NCI-H345 treated with DMSO at 0.1 percent for 48 hours (cell line): ENCODE data around the gene CFAP20.

Experiments
- DNase-seq: peaks from one replicate; lab custom pipeline; 2025; ENCODE audit not compliant: unreplicated experiment; lab: John Stamatoyannopoulos, UW

CFAP20 gene

GRCh38 chr16:58129097-58129936 lies at the start of gene CFAP20:
TSS of gene CFAP20 (minus strand) at chr16:58129381. CDS start at chr16:58129115, 266 bp downstream.
- DNase-seq, result peak; percentile 94

DNA sequence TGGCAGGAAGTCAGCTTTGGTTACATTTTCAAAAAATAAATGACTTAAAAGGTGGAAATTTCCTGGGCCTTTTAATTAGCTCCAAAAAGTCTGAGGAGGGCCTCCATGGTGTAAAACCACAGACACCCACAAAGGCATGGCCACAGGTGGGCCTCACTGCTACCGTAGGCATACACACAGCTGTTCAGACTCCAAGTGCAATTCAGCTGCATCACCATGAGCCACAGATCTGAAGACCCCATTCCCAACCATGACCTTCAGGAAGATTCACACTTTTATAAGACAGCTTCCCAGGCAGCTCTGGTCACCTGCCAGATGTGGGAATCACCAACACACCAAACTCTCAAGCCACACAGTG lies 48.2 kb upstream of the CFAP20 start:
- no peak for DNase-seq

DNA sequence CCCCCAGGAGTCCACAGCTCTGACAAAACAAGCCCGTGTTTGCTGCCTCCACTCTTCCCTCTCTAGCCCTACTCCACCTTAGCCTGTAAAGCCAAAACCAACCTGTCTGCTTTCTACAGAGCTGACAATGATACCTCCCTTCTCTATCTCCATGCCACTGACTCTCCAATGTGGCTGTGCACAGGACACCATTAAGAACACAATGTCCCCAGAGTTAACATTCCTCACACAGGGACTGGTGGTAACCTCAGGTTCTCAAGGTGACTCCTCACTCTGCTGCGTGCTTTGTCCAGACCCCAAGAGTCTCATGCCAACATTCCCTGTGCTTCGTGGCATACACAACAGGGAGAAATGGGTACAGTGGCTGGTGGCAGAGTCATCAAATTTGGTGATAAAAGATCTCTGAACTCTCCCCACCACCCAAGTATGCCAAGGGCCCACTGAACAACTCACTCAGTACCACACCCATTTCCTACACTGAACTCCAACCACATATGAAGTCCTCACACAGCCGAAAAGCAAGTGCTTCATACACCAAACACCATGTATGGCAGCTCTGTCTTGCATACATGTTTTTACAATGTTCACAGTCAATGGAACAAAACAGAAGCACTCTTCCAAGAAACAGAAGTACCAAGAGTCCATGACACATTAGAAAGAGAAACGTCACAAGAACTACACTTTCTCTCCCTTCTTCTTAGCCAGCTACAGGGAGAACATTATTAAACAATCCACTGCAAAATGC lies 47.6 kb upstream of the CFAP20 start:
- no peak for DNase-seq

- no peak for DNase-seq
These were observed 41.0 kb upstream of the CFAP20 start for GRCh38 chr16:58170223-58170622.

DNA sequence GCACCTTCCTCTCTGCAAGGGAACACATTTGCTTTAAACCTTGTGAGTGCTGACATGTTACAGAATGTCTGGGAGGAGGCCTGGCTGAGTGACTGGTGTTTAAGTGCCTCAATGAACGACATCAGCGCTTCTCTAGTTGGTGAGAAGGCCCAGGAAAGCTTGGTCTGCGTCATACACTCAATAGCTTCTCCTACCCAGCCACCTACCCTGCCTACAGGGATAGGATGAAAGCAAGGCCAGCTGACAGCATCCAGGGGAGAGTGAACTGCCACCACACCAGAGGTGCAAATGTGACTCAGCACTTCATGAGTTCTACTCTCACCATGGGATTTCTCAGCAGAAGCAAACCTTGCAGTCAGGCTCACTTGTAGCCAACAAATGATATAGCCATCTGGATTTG lies 31.7 kb upstream of the CFAP20 start:
- DNase-seq, result no peak

GRCh38 chr16:58158725-58159124 lies 29.5 kb upstream of the CFAP20 start:
- DNase-seq, result no peak

- no peak for DNase-seq
These were observed 28.9 kb upstream of the CFAP20 start for GRCh38 chr16:58157951-58158540.

DNA sequence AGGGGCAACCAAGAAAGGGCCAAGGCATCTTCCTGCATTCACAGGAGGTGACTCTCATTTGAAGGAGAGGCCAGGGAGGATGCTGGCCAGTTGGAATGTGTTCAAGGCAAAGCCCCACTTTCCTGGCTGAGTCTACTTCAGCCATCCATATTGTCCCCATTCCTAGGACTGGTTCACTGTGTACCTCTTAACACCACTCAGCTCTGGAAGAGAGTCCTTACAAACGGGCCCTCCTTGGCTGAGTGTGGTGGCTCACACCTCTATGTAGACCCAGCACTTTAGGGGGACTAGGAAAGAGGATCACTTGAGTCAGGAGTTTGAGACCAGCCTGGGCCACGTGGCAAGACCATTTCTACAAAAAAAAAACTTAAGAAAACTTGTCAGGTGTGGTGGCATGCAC lies 28.1 kb upstream of the CFAP20 start:
- no peak for DNase-seq

DNA sequence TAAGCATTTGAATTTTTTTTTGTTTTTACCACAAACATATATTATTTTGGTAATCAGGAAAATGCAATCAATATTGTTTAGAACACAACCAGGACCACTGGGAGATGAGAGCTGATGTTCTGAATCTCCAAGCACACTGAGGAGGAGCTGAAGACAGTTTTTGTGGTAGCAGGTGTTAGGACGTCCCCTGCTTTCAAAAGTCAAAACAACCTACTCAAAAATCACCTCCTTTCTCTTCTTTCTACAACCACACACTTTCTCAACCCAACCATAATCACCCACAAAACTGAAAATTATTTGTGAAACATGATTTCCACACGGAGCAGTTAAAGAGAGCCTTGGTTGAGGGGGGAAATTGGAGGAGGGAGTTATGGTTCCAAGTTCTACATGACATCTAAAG lies 26.7 kb upstream of the CFAP20 start:
- DNase-seq, result no peak

- no peak for DNase-seq
These were observed 25.2 kb upstream of the CFAP20 start for GRCh38 chr16:58154345-58154744.

DNA sequence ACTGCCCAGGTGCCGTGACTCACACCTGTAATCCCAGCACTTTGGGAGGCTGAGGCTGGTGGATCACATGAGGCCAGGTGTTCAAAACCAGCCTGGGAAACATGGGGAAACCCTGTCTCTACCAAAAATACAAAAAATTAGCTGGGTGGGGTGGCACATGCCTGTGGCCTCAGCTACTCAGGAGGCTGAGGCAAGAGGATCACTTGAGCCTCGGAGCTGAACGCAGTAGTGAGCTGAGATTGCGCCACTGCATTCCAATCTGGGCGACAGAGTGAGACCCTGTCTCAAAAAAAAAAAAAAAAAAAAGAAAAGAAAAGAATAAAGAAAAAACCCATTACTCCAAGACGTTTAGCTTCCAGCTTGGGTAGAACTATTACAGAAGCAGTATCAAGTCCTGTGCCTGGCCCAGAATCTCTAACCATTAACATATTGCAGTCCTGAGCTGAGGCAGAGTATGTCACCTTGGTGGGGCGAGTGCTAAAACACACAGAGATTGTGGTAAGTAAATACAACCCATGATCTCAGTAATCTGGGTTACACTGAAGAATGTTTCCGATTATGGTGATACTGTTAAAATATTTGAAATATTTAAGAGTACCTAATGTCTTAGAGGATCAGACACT lies 23.2 kb upstream of the CFAP20 start:
- DNase-seq, result no peak

DNA sequence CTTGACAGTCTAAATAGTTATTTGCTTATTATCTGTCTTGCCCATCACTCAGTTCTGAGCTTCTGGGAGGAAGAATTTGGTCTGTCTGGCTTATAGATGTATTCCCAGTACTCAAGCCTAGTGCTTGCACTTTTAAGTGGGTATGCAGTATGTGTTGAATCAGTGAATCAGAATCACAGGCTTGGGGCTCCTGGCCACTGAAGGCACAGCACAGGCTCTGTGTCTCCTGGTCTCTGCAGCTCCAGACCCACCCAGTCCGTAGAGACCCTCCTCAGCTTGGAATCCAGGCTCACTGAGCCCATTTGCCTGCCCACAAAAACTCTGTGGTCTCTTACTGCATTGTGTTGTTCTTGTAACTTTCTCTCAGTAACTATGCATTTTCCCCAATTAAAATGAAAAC lies 19.3 kb upstream of the CFAP20 start:
- no peak for DNase-seq

DNA sequence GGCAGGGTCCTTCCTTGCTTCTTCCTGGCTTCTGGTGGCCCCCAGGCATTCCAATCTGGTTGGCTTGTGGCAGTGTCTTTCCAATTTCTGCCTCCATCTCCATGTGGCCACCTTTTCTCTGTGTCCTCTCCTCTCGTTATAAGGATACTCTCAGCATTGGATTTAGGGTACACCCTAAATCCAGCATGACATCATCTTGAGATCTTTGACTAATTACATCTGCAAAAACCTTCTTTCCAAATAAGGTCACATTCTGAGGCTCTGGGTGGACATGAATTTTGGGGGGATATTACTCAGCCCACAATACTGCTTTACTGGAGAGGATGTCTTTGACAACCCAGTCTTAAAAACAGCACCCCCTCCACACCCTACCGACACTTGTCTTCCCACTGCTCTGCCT lies 18.9 kb upstream of the CFAP20 start:
- DNase-seq, result no peak

DNA sequence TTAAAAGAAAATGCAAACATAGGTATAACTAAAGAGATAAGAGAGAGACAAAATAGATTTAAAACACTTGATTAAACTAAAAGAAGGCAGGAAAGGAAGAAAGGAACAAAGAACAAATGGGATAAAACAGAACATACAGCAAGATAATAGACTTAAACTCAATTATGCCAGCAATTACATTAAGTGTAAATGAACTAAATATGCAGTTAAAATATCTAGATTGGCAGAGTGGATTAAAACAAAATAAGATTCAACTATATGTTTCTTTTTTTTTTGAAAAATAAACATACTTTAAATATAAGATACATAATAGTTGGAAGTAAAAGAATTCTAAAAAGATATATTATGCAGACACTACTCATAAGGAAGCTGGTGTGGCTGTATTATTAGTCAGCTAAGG lies 9.7 kb upstream of the CFAP20 start:
- DNase-seq, result no peak

DNA sequence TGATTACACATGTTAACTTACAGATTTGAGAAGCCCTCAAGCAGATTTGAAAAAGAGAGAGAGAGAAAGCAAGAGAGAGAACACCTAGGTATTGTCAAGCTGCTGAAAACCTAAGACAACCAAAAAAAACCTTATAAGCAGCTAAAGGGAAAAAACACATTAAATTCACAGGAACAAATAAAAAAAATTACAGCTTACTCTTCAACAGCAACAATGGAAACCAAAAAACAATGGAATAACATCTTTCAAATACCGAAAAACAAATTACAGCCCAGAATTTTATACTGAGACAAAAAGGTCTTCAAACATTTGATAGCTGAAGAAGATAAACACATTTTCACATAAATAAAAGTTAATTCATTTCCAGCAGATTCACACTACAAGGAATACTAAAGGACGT lies 8.4 kb upstream of the CFAP20 start:
- no peak for DNase-seq

- DNase-seq, result no peak
These were observed 477 bp downstream of the CFAP20 start for GRCh38 chr16:58128711-58129096.

GRCh38 chr16:58128181-58128631 lies 975 bp downstream of the CFAP20 start:
- no peak for DNase-seq

DNA sequence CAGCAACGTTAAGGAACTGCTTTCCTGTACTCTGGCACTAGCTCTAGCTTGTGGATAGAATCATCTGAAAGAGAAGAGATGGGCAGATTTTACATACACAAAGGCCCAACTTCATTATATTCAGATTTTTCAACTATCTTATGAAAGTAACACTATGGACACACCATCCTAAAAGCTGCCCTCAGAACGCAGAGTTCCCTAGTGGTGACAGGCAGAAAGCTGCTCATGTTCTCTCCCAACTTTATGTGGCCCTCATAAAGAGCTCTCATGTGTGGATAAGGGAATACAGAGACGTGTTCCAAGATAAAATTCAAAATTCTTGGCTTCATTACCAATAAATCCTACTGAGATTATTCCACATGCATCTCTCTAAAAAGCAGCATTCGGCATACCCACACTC lies 1.5 kb downstream of the CFAP20 start:
- no peak for DNase-seq

- no peak for DNase-seq
These were observed 2.1 kb downstream of the CFAP20 start for GRCh38 chr16:58127033-58127556.

DNA sequence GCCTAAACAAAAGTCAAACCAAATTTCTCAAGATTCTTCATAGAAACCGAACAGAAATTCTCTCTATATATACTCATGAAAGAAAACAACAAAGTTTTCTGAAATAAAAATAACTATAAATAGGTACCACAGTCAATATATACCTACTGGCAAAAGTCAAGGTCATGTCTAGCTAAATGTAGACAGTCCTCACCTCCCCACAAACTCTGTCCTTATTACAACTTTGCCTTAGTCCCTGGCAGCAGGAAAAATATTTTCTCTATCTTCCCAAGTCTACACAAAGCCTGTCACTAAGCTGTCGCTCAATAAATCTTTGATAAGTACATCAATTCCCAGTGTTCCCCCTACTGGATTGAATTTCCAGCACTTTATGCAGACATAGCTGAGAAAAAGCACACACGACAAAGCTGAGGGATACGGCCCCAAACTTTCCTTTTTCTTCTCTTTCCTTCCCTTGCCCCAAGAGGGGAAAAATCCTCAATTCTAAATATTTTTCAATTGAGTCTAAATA lies 2.7 kb downstream of the CFAP20 start:
- no peak for DNase-seq

GRCh38 chr16:58125781-58126335 lies 3.3 kb downstream of the CFAP20 start:
- DNase-seq, result no peak
